Fibroblast of upper back skin (primary cell): ENCODE measurements around the gene SOD2.
"Not testable (repeated sequence)": the region's sequence is repeated elsewhere in the genome, so short reads cannot be mapped to it uniquely, and the experiment has no call there.

Source experiments
- DNase-seq: peaks from one replicate; pipeline ENCODE4 v3.0.0-alpha.2; 2013

SOD2 gene

DNA sequence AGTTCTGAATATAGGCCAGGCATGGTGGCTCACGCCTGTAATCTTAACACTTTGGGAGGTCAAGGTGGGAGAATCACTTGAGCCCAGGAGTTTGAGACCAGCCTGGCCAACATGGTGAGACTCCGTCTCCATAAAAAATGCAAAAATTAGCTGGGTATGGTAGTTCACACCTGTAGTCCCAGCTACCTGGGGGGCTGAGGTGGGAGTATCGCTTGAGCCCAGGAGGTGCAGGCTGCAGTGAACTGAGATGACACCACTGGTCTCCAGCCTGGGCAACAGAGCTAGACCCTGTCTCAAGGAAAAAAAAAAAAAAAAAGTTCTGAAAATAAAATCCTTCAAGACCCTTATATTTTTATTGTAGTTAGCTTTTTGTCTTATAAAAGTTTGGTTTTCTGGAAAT lies 22.6 kb upstream of the SOD2 start:
- no peak for DNase-seq

DNA sequence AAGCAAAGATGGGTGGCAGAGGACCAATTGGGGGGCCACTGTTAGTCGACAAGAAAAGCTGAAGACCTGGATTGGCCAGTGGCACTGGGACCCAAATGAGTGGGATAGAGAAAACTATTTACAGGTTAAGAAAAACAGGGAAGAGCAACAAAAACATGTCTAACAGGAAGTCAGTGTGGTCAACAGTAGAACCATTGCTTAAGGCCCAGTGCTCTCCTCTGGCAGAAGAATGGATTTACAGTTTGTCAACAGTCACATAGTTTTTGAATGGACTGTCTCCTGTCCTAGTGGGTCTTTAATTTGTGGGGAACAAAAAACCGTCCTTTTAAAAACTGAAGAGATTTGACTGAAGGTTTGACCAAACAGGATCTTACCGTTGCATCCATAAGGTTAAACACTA lies 22.1 kb upstream of the SOD2 start:
- DNase-seq = no peak

DNA sequence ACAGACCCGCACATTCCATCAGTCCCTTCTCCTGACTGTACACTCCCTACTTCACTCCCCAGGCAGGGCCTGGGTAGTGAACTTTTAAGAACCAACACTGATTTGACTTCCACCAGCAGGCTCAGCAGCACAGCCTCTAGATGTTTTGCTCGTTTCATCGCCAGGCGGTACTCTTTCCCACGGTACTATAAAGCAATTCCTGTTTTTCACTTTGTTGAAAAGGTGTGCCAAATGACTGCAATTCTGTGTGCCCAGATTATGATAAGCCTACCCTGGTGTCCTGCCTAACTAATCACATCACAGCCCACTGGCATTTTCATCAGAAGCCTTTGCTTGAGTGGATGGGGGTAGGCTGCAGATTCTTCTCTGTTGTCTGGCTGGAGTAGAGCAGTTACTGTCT lies 21.4 kb upstream of the SOD2 start:
- DNase-seq = no peak

DNA sequence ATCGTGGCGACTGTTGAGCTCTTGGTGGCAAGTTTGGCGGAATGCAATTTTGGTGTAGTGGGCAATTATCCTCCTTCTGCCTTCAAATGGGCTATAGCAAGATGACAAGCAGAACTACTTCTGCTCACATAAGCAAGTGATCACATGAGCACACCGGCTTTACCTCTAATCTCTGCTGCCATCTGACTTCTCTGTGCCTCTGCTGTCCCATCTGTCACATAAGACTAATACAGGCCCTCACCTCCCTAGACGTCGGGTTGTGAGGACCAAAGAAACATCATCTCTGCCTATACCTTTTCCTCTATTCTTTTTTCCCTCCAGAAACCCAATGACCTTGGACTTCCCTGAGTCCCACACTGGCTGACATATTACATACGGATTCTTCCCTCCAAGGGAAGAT lies 20.9 kb upstream of the SOD2 start:
- no peak for DNase-seq

DNA sequence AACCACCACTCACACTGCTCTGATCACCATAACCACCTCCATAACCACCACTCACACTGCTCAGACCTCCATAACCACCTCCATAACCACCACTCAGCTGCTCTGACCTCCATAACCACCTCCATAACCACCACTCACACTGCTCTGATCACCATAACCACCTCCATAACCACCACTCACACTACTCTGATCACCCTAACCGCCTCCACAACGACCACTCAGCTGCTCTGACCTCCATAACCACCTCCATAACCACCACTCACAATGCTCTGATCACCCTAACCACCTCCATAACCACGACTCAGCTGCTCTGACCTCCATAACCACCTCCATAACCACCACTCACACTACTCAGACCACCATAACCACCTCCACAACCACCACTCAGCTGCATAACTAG lies 19.3 kb upstream of the SOD2 start:
- DNase-seq = not testable (repeated sequence)

DNA sequence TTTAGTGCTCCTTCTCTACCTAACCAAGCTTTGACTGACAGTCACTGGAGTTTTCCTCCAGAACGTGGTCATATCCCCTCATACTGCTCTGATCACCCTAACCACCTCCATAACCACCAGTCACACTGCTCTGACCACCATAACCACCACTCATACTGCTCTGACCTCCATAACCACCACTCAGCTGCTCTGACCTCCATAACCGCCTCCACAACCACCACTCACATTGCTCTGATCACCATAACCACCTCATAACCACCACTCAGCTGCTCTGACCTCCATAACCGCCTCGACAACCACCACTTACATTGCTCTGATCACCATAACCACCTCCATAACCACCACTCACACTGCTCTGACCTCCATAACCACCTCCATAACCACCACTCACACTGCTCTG lies 17.6 kb upstream of the SOD2 start:
- not testable (repeated sequence) for DNase-seq

DNA sequence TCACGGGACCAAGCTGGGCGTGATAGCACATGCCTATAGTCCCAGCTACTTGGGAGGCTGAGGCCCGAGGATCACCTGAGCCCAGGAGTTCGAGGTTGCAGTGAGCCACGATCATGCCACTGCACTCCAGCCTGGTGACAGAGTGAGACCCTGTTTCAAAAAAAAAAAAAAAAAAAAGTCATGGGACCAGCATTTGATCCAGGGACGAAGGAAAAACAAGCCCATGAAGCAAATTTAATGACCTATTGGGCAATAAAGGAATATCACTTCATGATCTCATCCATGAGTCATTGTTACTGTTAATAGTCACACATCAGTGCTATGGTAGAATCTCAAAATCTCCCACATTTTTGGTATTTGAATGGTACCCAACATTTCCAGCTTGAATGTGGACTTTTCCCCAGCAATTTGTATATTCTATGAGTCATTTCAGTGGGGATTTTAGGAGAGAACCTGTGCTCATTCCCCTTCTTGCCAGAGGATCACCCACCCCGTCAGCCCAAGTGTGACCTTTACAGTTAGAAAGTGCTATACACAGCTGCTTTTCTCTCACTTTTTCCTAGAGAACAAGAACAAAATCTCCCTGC lies 8.5 kb upstream of the SOD2 start:
- peak; percentile 92 for DNase-seq

DNA sequence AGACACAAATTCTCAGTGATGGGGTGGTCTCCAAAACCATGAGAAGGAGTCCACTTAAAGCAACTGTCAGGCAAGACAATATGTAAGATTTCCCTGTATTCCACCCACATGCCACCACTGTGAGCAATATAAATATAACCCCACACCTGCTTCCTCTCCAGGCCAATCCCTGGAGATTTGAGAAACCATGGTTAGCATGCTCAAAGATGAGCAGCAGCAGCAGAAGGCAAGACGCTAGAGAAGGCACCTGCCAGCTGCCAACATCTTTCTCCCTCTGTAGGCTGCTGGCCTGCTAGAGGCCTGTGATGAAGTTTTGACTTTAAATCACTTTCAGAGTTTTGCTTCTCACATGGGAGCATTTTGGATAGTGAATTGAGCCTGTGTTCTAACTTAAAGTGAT lies 7.9 kb upstream of the SOD2 start:
- DNase-seq = peak; percentile 49

DNA sequence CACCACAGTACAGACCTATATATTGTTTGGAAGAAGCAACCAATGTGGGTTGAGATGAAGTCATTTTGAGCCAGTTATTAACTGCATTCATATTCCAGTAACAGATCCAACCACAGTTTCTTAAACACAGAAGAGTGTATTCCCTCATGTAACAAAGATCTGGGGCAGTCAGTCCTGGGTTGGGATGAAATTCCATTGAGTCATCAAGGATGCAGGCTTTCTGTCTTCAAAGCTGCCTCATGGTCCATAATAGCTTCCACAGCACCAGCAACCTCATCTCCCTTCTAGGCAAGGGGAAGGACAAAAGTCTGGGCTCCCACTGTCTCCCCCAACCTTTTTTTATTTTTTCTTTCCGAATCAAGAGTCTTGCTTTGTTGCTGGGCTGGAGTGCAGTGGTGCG lies 2.9 kb upstream of the SOD2 start:
- peak; percentile 72 for DNase-seq

DNA sequence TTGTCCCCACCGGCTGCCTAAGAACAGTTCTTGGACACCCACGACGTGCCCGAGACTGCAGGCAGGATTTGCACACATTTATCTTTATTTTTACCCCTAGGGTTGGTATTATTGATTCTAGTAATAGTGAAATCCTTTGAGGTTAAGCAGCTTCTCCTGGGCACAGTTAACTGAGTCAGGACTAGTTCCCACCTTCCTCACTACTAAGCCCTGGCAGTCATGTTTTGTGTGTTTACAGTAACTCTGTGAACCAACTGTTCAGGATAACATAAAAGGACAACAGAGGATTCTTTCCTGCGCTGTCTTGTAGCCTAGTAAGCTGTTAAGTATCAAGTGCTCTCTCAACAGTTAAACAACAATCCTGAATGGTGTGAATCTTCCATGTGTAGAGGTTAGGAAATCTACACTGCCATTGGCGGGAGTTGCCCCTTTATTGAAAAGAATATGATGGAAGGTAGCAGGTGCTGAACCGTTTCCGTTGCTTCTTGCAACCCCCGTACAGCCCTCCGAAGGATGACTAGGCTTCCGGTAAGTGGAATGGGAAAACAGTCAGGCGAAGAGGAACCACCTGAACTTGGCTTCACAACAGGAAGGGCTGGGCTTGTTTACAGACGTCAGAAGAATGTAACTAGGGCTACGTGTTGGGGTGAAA lies 979 bp upstream of the SOD2 start:
- DNase-seq = no peak

DNA sequence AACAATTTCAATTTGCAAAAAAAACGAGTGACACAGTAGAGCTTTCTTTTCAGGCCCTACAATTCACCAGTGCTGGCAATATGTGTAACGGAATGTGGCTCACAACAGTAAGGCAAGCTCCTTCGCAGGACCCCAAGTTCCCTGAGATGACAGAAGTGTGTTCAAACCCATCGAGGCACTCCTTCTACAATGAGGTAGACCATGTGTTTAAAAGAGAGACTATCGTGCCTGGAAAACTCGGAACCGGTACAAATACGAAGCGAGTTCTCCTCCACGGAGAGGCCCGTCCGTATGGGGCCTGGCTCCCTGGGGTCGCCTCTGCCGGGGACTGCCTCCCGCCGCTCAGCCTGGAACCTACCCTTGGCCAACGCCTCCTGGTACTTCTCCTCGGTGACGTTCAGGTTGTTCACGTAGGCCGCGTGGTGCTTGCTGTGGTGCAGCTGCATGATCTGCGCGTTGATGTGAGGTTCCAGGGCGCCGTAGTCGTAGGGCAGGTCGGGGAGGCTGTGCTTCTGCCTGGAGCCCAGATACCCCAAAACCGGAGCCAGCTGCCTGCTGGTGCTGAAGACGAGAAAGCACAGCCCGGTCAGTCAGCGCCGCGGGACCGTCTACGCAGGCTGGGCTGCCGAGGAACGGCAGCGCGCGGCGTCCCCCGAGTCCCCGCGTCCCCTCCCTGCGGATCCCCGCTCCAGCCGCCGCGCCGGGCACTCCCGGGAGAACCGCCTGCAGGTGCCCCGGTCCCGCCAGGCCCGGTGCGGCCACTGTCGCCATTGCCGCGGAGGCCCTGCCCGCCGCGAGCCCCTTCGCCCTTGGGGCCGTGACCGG lies 526 bp downstream of the SOD2 start:
- DNase-seq = no peak

DNA sequence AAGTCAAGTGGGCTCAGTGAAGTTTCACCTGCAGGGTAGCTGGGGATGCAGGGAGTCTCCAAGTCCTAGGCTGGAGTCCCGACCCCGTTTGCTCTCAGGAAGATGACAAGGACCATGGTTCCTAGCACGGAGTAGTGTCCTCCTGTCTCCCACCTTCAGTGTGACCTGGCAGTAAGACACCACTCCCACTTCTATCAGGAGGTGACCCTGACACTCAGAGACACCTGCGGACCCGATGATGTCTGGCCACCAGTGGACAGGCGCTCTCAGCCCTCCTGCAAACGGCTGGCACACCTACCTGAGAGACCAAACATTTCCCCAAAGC lies 1.1 kb downstream of the SOD2 start:
- DNase-seq = no peak

DNA sequence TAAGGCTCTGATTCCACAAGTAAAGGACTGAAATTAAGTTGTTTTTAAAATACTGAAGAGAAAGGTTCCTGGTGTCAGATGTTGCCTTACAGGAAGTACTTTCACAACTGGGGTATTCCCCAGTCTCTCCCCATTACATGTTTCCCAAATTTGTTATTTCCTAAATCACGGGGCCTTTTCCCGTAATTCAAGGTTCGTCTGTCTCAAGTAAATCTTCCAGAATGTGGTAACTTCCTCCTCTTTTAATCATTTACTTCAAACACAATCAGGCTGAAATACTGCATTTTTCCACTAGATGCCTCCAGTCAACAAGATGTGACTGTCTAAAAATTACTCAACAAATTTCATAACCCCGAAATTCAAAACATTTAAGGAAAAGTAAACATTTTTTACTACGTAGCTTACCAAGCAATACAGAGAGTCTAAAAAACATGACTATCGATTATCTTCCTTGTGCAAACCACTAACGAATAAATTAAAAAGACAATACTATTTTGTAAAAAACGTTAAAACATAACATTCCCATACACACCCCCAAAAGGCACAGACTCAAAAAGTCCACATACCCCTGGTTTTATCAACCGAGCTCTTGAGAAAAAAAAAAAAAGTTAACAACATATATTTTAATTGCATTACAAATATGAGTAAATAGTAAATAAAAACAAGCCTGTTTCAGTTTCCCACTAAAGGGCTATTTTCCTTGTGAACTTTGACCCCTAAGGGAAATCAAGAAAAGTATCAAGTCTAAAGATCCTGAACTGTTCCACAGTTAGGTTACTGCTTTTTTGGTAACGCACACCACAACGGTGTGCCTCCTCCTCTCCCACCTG lies 1.7 kb downstream of the SOD2 start:
- DNase-seq = peak; percentile 79

DNA sequence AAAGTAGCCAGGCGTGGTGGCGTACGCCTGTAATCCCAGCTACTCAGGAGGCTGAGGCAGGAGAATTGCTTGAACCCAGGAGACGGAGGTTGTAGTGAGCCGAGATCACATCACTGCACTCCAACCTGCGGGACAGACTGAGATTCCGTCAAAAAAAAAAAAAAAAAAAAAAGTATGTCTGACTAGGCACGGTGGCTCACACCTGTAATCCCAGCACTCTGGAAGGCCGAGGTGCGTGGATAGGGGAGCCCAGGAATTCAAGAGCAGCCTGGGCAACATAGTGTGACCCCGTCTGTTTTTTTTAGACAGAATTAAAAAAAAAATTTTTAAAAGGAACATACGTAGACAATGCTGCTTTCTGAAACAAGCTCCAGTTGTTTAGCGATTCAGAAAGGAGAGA lies 2.9 kb downstream of the SOD2 start:
- DNase-seq = not testable (repeated sequence)

DNA sequence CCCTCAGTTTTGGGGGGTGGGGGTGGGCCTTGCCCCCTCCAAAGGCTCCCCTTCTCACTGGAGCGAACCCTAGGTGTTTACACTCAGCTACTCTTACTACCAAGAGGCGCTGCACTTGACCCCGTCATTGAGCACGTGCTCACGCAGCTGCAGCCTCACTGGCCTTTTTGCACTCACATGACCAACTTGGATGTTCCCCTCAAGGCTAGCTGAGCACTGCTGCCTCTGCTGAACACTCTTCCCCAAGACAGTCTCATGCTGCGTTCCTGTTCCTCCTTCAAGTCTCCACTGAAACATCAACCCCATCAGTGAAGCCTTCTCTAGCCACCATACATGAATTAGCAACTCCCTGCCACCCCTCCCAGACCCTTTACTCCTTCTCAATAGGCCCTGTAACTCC lies 4.0 kb downstream of the SOD2 start:
- no peak for DNase-seq

DNA sequence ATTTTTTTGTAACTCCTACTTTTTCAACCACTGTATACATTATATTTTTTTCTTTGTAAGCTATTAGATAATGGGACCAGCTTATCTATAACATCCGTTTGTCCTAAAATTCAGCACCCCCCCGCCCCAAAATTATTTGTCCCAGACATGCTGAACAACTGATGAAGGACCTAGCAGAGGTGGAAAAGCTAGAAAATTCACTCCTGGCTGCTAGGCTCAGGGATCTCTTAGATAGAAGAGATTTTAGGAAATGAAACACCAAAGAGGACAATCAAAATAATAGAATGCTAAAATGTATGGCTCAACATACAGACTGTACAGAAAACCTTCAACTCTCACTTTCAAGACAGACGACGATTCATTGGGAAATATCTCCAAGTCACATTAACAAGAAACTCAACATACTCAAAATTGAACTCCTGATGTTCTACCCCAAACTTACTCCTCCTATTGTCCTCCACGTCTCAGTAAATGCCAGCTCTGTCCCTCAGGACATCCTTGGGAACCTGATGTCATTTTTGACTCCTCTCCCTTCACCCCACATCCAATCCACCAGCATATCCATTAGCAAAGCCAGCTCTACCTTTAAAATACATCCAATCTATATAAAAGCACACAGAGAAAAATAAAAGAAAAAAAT lies 4.7 kb downstream of the SOD2 start:
- no peak for DNase-seq

DNA sequence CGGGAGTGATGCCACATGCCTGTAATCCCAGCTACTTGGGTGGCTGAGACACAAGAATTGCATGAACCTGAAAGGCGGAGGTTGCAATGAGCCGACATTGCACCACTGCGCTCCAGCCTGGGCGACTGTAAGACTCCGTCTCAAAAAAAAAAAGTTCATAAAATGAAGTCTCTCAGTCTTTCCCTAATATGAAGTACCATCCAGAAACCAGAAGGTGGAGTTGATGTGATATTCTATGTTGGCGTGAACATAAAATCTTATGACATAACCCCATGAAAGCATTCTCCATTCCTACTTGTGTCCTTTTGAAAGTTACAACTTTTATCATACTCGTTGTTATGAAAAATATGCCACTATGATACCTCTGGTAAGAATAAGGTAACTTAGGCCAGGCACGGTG lies 5.7 kb downstream of the SOD2 start:
- DNase-seq = no peak

DNA sequence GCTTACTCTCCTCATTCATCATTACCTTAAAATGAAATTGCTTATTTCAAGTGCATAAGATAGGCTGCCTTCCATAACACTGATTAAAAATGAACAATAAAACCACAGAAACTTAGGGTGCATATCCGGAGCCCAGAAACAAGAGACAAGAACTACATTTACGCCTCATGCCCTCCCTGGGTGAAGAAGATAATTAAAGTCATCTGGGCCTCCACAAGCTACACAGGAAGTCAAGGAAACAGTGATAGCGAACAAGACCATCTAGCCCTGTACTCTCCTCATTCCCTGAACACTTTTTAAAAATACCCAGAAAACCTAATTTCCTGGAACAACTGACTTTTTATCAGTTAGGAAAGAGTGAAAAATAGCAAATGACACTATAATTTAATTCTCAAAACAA lies 6.3 kb downstream of the SOD2 start:
- no peak for DNase-seq

DNA sequence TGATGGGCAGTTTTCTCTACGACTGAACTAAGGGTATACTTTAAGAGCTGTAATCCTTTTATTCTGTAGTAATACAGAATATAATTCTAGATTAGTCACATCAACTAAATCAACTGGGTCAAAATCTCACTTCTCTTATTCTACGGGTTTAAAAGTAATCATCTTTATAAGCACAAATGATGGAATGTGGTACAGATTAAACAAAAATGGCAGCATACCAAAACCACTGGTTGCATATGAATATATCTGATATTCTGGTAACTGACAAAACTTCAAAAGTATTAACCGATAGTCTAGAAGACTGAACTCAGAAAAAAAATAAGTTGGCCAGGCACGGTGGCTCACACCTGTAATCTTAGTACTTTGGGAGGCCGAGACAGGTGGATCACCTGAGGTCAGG lies 7.0 kb downstream of the SOD2 start:
- no peak for DNase-seq

DNA sequence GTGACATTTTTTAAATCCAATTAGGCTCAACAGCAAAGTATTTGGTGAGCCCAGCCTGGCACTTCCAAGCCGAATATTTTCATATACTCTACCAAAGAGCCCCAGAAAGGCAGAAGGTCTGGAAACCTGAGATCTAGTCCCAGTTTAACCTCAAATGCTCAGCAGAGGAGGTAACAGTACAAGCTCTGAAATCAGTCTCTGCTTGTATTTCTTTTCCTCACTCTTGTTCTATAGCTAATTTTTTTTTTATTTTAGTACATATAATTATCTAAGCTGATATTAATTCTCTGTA lies 9.1 kb downstream of the SOD2 start:
- DNase-seq = no peak

DNA sequence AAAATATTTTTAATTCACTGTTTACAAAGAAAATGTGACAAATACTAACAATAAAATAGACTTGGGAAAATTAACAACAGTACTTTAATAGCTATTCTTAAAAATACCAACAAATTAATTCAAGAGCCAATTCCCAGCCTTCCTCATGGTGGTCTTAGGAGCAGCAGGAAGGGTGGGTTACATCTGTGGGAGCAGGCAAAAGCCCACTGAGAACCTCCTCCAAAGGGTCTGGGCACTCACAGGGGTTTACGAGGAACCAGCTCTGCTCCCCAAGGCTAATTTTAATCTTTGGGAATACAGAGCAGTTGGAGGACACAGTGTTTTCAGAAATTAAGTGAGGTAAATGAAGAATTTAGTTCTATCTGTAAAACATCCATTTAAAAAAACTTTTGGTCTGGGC lies 10.2 kb downstream of the SOD2 start:
- DNase-seq = no peak

DNA sequence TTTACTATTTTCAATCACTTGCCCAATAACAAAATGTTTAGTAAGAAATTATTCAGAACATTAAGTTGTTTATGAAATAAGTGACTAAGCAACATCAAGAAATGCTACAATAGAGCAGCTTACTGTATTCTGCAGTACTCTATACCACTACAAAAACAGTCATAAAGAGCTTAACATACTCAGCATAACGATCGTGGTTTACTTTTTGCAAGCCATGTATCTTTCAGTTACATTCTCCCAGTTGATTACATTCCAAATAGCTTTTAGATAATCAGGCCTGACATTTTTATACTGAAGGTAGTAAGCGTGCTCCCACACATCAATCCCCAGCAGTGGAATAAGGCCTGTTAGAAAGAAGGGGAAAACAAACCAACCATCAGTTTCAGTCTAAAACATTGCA lies 10.7 kb downstream of the SOD2 start:
- DNase-seq = no peak

DNA sequence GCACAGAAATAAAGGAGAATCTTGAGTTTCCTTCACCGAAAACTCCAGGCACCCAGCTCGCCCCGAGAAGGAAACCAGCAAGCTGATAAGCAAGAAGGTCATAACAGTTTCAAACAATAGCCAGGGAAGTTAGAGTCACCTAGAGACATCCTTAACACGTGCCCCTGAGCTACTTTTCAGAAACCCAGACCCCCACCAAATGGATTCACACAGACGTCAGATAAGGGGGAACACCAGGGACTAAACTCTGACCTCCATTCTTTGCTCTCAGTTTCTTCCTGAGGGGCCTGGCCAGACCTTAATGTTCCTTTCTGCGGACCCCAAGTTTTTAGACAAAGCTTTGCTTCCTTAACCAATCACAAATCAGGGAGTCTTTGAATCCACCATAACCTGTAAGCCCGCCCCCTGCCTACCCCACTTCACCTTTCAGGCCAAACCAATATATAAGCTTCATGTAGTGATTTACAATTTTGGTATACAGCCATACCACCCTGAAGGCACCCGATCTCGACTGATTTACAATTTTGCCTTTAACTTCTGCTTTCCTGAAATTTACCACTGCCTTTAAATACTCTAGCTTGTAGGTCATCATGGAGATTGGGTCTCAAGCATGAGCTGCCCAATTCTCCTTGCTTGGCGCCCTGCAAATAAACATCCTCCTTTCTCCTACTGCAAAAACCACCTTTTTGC lies 11.7 kb downstream of the SOD2 start:
- DNase-seq = no peak
